GM12892 (cell line): ENCODE data around the gene SF3B1.
"Not testable (repeated sequence)": the region's sequence is repeated elsewhere in the genome, so short reads cannot be mapped to it uniquely, and the experiment has no call there.

Source experiments
- DNase-seq: peaks from one replicate; pipeline ENCODE4 v3.0.0; 2011; ENCODE audit not compliant: insufficient read length
- FAIRE-seq: peaks from 2 replicates; lab custom pipeline; 2011; peaks lifted over from hg19 to GRCh38; lab: Jason Lieb, UNC
- POLR2A ChIP-seq: IDR thresholded peaks from 2 replicates; pipeline ENCODE4 v1.6.1; 2011; ENCODE audit warnings: low read depth, low read length, control low read depth
- POLR2AphosphoS5 ChIP-seq: IDR thresholded peaks from 2 replicates; pipeline ENCODE4 v1.6.1; 2011; ENCODE audit warnings: low read depth, low read length, control low read depth
- TAF1 ChIP-seq: IDR thresholded peaks from 2 replicates; pipeline ENCODE4 v1.6.1; 2011; ENCODE audit warnings: low read depth, mild to moderate bottlenecking, control low read depth, low read length, borderline replicate concordance

The SF3B1 gene

GRCh38 chr2:197391220-197391717 is 43.6 kb downstream of the SF3B1 start:
- FAIRE-seq (peak; percentile 5), DNase-seq (no peak)
- TF ChIP-seq TAF1 = no peak
- peak; percentile 38; the same call in 1 of the 2 replicates for TF ChIP-seq POLR2AphosphoS5
- no peak for TF ChIP-seq POLR2A

DNA sequence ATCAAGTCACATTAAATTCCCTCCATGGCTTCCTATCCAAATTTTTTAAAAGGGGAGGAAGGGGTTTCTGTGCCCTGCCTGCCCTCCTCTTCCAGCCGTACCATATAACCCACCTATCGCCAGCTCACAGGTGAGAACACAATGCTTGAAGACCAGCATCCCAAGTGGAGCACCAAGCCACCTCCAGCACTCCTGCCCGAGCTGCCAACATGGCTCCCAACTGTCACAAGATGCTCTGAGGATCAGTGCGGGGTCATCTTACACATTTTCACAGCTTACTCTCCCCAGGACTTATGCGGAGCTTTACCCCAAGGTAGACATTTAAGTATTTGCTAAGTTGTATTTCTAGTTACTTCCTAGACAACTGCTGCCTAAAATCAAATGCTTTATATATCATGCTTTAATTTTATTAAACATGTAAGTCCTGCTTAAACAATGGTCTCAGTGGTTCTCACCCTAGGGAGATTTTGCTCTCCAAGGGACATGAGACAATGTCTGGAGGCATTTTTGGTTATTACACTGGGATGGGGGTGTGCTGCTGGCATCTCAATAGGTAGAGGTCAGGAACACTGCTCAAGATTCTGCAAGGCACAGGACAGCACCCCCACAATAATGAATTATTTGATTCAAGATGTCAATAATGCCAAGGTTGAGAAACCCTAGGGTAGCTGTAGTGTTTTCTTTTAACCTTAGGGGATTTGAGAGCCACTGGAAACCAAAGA is 45.8 kb downstream of the SF3B1 start:
- DNase-seq (no peak), FAIRE-seq (no peak)
- TF ChIP-seq POLR2A (no peak), POLR2AphosphoS5 (peak; percentile 49; the same call in 1 of the 2 replicates)

DNA sequence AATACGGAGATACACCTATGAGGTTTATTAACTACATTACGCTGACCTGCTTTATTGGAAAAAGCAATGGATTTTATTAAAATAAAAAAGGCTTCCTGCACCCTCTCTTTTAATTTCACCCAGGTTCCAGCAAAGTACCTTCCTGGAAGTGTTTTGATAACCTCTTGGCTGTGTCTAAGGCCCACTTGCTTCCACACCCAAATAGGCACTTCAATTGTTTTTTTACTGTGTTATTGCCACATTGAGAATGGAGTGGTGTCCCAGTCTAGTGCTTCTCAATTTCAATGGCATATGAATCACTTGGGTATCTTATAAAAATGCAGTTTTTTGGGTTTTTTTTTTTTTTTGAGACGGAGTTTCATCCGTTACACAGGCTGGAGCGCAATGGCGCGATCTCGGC is 47.6 kb downstream of the SF3B1 start:
- no peak for DNase-seq
- TF ChIP-seq POLR2A = no peak
- no peak for TF ChIP-seq POLR2AphosphoS5
- TF ChIP-seq TAF1 = no peak
- FAIRE-seq = no peak

DNA sequence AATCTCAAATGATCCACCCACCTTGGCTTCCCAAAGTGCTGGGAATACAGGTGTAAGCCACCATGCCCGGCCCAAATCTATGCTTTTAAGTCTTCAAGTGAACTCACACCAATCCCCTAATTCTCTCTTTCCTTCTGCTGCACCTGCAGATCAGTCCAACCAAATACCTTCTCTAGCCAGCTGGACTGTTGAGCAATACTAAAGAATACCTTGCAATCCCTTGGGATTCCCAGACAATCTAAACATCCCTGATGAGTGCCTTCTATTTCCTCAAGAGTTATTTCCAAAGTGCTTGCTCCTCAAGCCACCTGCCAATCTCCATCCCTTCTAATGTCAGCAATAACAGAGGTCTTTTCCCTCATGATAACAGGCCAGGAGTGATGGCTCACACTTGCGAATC is 48.6 kb downstream of the SF3B1 start:
- DNase-seq (no peak), FAIRE-seq (no peak)
- TF ChIP-seq POLR2A (no peak), TAF1 (no peak), POLR2AphosphoS5 (no peak)

DNA sequence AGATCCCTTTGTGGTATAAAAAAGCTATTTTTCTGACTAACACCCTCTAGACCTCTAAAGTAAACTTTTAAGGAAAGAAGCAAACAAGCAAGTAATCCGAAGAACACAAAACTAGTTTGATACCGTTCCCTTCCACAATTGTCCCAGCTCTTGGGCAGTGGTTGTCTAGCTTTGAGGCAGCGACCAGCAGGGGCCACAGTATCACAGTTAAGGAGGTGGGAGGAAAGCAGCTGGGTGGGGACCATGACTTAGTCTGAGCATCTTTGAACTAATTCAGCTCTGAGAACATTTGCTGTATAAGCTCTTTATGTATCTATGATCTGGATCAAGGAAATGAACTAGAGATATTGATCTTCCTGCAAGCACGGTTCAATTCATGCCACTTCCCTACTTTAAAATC is 51.0 kb downstream of the SF3B1 start:
- TF ChIP-seq TAF1 (no peak), POLR2AphosphoS5 (no peak), POLR2A (no peak)
- no peak for FAIRE-seq
- no peak for DNase-seq

GRCh38 chr2:197381641-197382040 is 53.2 kb downstream of the SF3B1 start:
- no peak for FAIRE-seq
- no peak for DNase-seq
- TF ChIP-seq TAF1 (no peak), POLR2AphosphoS5 (no peak), POLR2A (no peak)

DNA sequence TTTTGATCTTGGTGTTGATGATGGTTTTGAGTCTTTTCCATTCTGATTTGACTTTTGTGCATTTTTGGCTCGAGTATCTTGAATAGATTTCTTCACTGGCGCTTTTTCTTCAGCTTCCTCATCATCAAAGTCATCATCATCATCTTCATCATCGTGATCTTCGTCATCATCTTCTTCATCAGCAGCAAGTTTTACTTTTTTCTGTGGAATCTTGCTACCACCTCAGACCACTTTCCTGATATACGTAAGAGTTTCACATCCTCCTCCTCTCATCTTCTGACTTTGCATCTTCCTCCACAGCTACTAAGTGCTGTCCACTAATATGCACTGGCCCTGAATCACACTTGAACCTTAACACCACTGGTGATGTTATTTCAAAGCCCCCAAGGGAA is 54.9 kb downstream of the SF3B1 start:
- not testable (repeated sequence) for DNase-seq, FAIRE-seq

DNA sequence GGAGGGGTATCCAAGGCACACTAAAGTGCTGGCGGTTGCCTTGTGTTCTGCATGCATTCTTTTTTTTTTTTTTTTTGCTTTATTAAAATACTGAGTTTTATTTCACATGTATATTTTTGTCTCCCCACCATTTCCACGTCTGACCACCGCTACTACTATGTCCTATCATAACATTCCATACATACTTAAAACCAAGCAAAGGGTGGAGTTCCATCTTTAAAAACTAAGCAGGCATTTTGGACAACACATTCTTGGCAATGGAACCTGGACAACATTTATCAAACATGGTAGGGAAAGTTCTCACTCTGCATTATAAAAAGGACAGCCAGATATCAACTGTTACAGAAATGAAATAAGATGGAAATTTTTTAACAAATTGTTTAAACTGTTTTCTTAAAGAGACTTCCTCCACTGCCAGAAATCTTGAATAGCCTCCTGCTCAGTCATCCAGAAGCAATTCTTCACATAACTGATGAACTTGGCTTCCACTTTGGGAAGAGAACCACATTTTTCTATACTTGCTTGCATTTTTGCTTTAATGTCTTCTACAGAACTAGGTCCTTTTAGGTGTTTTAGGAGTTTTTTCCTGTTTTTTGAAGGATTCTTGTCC is 55.4 kb downstream of the SF3B1 start:
- DNase-seq, FAIRE-seq: not testable (repeated sequence)

DNA sequence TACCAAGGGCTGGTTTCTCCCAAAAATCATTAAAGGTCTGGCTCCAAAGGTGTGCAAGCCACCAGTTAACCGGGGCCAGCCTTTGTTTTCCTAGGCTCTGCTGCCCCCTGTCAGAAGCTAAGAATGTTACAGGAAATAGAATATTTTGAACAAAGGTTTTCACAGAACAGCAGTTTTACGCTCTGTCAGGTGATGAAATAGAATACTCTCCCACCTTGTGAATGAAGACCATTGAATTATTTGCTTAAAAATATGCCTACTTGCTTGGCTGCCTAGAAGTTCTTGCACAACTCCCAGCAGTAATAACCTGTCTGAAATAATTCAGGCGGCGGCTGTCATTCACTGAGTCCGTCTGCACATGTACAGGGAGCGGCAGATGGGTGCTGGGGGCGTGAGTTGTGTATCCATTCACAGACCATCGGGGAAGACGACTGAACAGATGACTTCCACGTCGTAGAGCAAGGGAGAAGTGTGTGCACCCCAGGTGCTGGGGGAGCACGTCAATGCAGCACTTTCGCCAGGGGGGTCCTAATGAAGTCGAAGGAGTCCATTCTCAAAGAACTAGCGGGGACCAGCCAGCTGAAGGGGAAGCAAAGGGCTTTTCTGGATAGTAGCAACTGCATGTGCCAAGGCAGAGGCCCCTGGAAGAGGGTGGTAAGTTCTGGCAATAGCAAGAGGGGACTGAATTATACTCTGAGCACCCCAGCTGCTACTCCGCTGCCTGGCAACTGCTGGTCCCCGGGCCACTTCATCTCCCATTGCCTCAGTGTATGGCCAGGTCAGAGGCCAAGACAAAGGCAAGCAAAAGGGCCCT is 56.1 kb downstream of the SF3B1 start:
- FAIRE-seq = no peak
- peak; percentile 34 for DNase-seq
- TF ChIP-seq POLR2AphosphoS5 (no peak), TAF1 (no peak), POLR2A (no peak)

GRCh38 chr2:197378086-197378485 is 56.7 kb downstream of the SF3B1 start:
- no peak for DNase-seq
- FAIRE-seq = no peak
- no peak for TF ChIP-seq POLR2A
- no peak for TF ChIP-seq POLR2AphosphoS5
- TF ChIP-seq TAF1 = no peak

DNA sequence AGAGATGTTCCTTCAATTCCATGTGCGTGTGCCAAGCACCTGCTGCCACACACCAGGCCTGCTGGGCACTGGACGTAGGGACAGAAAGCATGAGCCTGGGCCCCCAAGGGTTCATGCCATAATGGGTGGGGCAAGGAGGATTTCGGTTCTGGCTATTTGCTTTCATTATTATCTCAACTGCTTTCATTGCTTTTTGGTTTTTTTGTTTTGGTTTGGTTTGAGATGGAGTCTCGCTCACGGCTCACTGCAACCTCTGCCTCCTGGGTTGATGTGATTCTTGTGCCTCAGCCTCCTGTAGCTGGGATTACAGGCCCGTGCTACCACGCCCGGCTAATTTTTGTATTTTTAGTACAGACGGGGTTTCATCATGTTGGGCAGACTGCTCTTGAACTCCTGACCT is 57.2 kb downstream of the SF3B1 start:
- DNase-seq (no peak), FAIRE-seq (no peak)
- TF ChIP-seq POLR2A (no peak), TAF1 (no peak), POLR2AphosphoS5 (no peak)

DNA sequence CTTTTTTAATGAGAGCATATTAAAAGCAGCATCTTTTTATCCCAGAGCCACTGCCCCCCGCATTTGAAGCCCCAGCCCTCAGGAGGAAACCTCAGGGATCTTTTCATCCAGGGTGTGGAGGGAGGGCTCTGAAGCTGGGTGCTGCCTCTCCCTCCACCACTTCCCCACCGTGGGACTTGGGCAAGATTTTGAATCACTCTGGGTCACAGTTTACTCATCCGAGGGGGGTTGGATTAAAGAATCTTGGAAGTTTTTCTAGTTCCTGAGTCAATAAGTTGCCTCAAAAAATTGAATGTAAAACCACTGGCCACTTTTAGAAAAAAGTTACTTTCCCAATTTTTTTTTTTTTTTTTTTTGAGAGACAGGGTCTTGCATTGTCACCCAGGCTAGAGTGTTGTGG is 62.2 kb downstream of the SF3B1 start:
- TF ChIP-seq POLR2AphosphoS5 = no peak
- no peak for TF ChIP-seq TAF1
- no peak for TF ChIP-seq POLR2A
- FAIRE-seq (no peak), DNase-seq (no peak)

GRCh38 chr2:197370664-197371063 is 64.2 kb downstream of the SF3B1 start:
- not testable (repeated sequence) for DNase-seq, FAIRE-seq
